HCT116 (cell line): ENCODE results near the gene DPYD. TPM values are rescaled to one million over a fixed set of nuclear protein-coding genes. Genes with fewer than 3 reads are reported as not detected.

Source experiments
- ATAC-seq: fragments of 200-7000 bp; cut with Tn5 transposase; 2 replicates; pipeline ENCODE4 v1.9.1; 2020; ENCODE audit warnings: mild to moderate bottlenecking, moderate library complexity
- BruUV-seq: library from RNA; stranded (reverse); fragments of 400-500 nt; replicated peaks from 2 replicates; lab custom pipeline; 2021; lab: Mats Ljungman, UMichigan
- CTCF ChIA-PET: fragments of 300-600 bp; sonication (Branson Sonifier 250); formaldehyde crosslinking; loops from one replicate; lab custom pipeline; 2021; ENCODE audit warnings: antibody characterized with exemption; lab: Charles Lee
- POLR2A ChIA-PET: fragments of 300-600, 350-600 bp; sonication (Branson Sonifier 250); formaldehyde crosslinking; loops from one replicate; lab custom pipeline; 2021; ENCODE audit warnings: antibody characterized with exemption; lab: Charles Lee
- RAD21 ChIA-PET, 2 experiments: fragments of 300-600 bp; sonication (Branson Sonifier 250); formaldehyde crosslinking; loops; one replicate each; lab custom pipeline; 2023; ENCODE audit warnings: low total read pairs in 2 of 2; ENCODE audit not compliant: uncharacterized antibody in 2 of 2, unreplicated experiment in 2 of 2, low non-redundant PET in 1 of 2; lab: Charles Lee
- DNase-seq: peaks from one replicate; pipeline ENCODE4 v3.0.0-alpha.2; 2010; ENCODE audit warnings: low read depth, low spot score
- H2AFZ ChIP-seq: fragments of 200-600 bp; shearing (Covaris generic), sonication (generic); 2 replicates; pipeline ENCODE4 v1.6.1; 2017; ENCODE audit warnings: low read depth, mixed run types, mixed read lengths, antibody characterized with exemption, low read length; ENCODE audit not compliant: poor library complexity, severe bottlenecking
- H3K27ac ChIP-seq: 2 replicates; pipeline ENCODE4 v1.5.1; 2012; ENCODE audit warnings: low read depth, low read length
- H3K27me3 ChIP-seq: fragments of 200-600 bp; sonication (generic); 2 replicates; pipeline ENCODE4 v1.6.1; 2016; ENCODE audit warnings: mixed run types, low read length, mixed read lengths; ENCODE audit not compliant: insufficient read depth
- H3K36me3 ChIP-seq, 2 experiments: fragments of 200-500 bp in 1 of 2; fragments of 200-600 bp in 1 of 2; sonication (Bioruptor generic) in 1 of 2; sonication (generic) in 1 of 2; 2 replicates each; pipeline versions ENCODE4 v1.5.1 to v1.6.1; 2014 to 2016; ENCODE audit warnings: low read length in 2 of 2, inconsistent platforms in 1 of 2, mixed read lengths in 1 of 2, mixed run types in 1 of 2; ENCODE audit not compliant: insufficient read depth in 2 of 2, control insufficient read depth in 1 of 2
- H3K4me1 ChIP-seq, 2 experiments: fragments of 200-600 bp in 1 of 2; sonication (generic) in 1 of 2; 2 replicates each; pipeline versions ENCODE4 v1.5.1 to v1.6.1; 2012 to 2017; ENCODE audit warnings: low read length in 2 of 2, inconsistent platforms in 1 of 2, mild to moderate bottlenecking in 1 of 2, mixed read lengths in 1 of 2, mixed run types in 1 of 2, moderate library complexity in 1 of 2; ENCODE audit not compliant: insufficient read depth in 2 of 2, control insufficient read depth in 1 of 2
- H3K4me2 ChIP-seq: fragments of 200-600 bp; sonication (generic); 2 replicates; pipeline ENCODE4 v1.6.1; 2017; ENCODE audit warnings: mixed run types, low read length, mixed read lengths
- H3K4me3 ChIP-seq, 2 experiments: fragments of 200-600 bp in 1 of 2; sonication (generic) in 1 of 2; replicated peaks in 1 of 2; 2 replicates each; pipeline ENCODE4 v1.5.1; 2011 to 2016; ENCODE audit warnings: low read length in 2 of 2, control low read depth in 1 of 2, low read depth in 1 of 2, mild to moderate bottlenecking in 1 of 2, mixed read lengths in 1 of 2, mixed run types in 1 of 2
- H3K79me2 ChIP-seq: fragments of 200-600 bp; sonication (generic); 2 replicates; pipeline ENCODE4 v1.6.1; 2017; ENCODE audit warnings: mild to moderate bottlenecking, mixed run types, low read length, moderate library complexity, mixed read lengths; ENCODE audit not compliant: insufficient read depth
- H3K9ac ChIP-seq: fragments of 200-600 bp; sonication (generic); 2 replicates; pipeline ENCODE4 v1.6.1; 2016; ENCODE audit warnings: low read length, mixed read lengths
- H3K9me2 ChIP-seq: fragments of 200-600 bp; sonication (generic), shearing (Covaris generic); 2 replicates; pipeline ENCODE4 v1.6.1; 2017; ENCODE audit warnings: mixed run types, mild to moderate bottlenecking, moderate library complexity; ENCODE audit not compliant: insufficient read depth
- H3K9me3 ChIP-seq, 2 experiments: fragments of 200-500 bp in 1 of 2; fragments of 200-600 bp in 1 of 2; sonication (Bioruptor generic) in 1 of 2; sonication (generic) in 1 of 2; 2 replicates each; pipeline ENCODE4 v1.6.1; 2014 to 2017; ENCODE audit warnings: low read length in 2 of 2, mixed read lengths in 2 of 2, inconsistent platforms in 1 of 2, low read depth in 1 of 2, mild to moderate bottlenecking in 1 of 2, mixed run types in 1 of 2, moderate library complexity in 1 of 2; ENCODE audit not compliant: control insufficient read depth in 1 of 2, insufficient read depth in 1 of 2
- H4K20me1 ChIP-seq: fragments of 200-600 bp; sonication (generic), shearing (Covaris generic); 2 replicates; pipeline ENCODE4 v1.6.1; 2017; ENCODE audit warnings: mixed run types, mild to moderate bottlenecking, moderate library complexity; ENCODE audit not compliant: insufficient read depth
- ATF3 ChIP-seq: IDR thresholded peaks from 2 replicates; pipeline ENCODE4 v1.6.1; 2012
- EGR1 ChIP-seq: IDR thresholded peaks from 2 replicates; pipeline ENCODE4 v1.6.1; 2012; ENCODE audit warnings: low read depth
- ELF1 ChIP-seq: IDR thresholded peaks from 2 replicates; pipeline ENCODE4 v1.6.1; 2012; ENCODE audit warnings: low read depth, borderline replicate concordance
- EZH2 ChIP-seq: fragments of 200-600 bp; sonication (generic); IDR thresholded peaks from 2 replicates; pipeline ENCODE4 v1.6.1; 2017; ENCODE audit warnings: antibody characterized with exemption, mixed run types
- EZH2phosphoT487 ChIP-seq: fragments of 200-600 bp; IDR thresholded peaks from 2 replicates; pipeline ENCODE4 v1.6.1; 2018; ENCODE audit warnings: antibody characterized with exemption, borderline replicate concordance
- FOSL1 ChIP-seq: IDR thresholded peaks from 2 replicates; pipeline ENCODE4 v1.6.1; 2012; ENCODE audit warnings: low read depth
- SIN3A ChIP-seq: IDR thresholded peaks from 2 replicates; pipeline ENCODE4 v1.6.1; 2012; ENCODE audit warnings: low read depth
- SP1 ChIP-seq: IDR thresholded peaks from 2 replicates; pipeline ENCODE4 v1.6.1; 2012; ENCODE audit warnings: low read depth
- ZFX ChIP-seq: fragments of 450-650 bp; IDR thresholded peaks from 2 replicates; pipeline ENCODE4 v1.6.1; 2017
- ZNF274 ChIP-seq: fragments of 200-500 bp; sonication (Bioruptor generic); IDR thresholded peaks from 2 replicates; pipeline ENCODE4 v1.6.1; 2014; ENCODE audit warnings: mild to moderate bottlenecking, low read depth, low read length, inconsistent platforms
- intact Hi-C: fragments of 100-400 bp; cut with micrococcal nuclease; formaldehyde crosslinking; loops from 2 replicates; pipeline ENCODE4 v1.10.0; 2022
- total RNA-seq: library from RNA; stranded (reverse); gene quantifications from one replicate; pipeline ENCODE4 v1.2.1, GENCODE V29; 2021; ENCODE audit not compliant: unreplicated experiment

Gene DPYD
- total RNA-seq, 1 experiment from 2014 or later, result 1.7 TPM

GRCh38 chr1:97936976-97937375 is 16.1 kb upstream of the DPYD start:
- intact Hi-C loops, result no loop called here
- BruUV-seq, result no TSS peak
- POLR2A ChIA-PET, result no interaction called here
- H3K79me2 ChIP-seq, result no peaks in the 10 kb centered on the region
- peaks cover 8 to 14% of the 10 kb centered on the region in 2 experiments for H3K4me1 ChIP-seq
- H3K36me3 ChIP-seq, result no peaks in the 10 kb centered on the region
- H2AFZ ChIP-seq, result peak overlapping the region; percentile 65
- TF ChIP-seq ELF1 (no peak), FOSL1 (no peak), ZFX (no peak), SP1 (no peak), SIN3A (no peak), ATF3 (no peak), EZH2phosphoT487 (no peak), ZNF274 (no peak), EZH2 (no peak)
- TF ChIP-seq, all 23 proteins: peak for 0
- H3K4me2 ChIP-seq, result no peak overlapping the region
- H3K27me3 ChIP-seq, result no peaks in the 10 kb centered on the region
- ATAC-seq (no peak), DNase-seq (no peak)
- no peaks in the 10 kb centered on the region for H4K20me1 ChIP-seq
- RAD21 ChIA-PET, result no interaction called here
- H3K9me2 ChIP-seq, result no peaks in the 10 kb centered on the region
- H3K9me3 ChIP-seq, result no peaks in the 10 kb centered on the region
- H3K4me3 ChIP-seq, result no peak overlapping the region
- no peak overlapping the region for H3K27ac ChIP-seq
- CTCF ChIA-PET, result no interaction called here
- no peak overlapping the region for H3K9ac ChIP-seq

- Histone ChIP-seq H3K4me3 (no peak overlapping the region), H3K4me2 (no peak overlapping the region), H3K27ac (no peak overlapping the region), H2AFZ (no peak overlapping the region), H3K27me3 (no peaks in the 10 kb centered on the region), H3K9me3 (no peaks in the 10 kb centered on the region), H3K4me1 (peaks cover 8 to 14% of the 10 kb centered on the region in 2 experiments), H4K20me1 (no peaks in the 10 kb centered on the region), H3K9me2 (no peaks in the 10 kb centered on the region), H3K9ac (no peak overlapping the region), H3K36me3 (no peaks in the 10 kb centered on the region), H3K79me2 (no peaks in the 10 kb centered on the region)
- TF ChIP-seq EGR1, result no peak
- DNase-seq (no peak), ATAC-seq (no peak)
- POLR2A ChIA-PET, result no interaction called here
- CTCF ChIA-PET, result no interaction called here
- BruUV-seq, result no TSS peak
- RAD21 ChIA-PET, result no interaction called here
- intact Hi-C loops, result no loop called here
Measured at GRCh38 chr1:97934491-97934890, 13.7 kb upstream of the DPYD start.
